NB4 (cell line): Measurements from ENCODE around the gene HPRT1.

Experiments
- CTCF ChIP-seq: IDR thresholded peaks from one replicate; pipeline ENCODE4 v1.5.1; 2012; ENCODE audit warnings: low read depth, low read length
- MAX ChIP-seq: IDR thresholded peaks from 2 replicates; pipeline ENCODE4 v1.6.1; 2011; ENCODE audit warnings: low read depth, low read length
- MYC ChIP-seq: IDR thresholded peaks from 2 replicates; pipeline ENCODE4 v1.6.1; 2011; ENCODE audit warnings: low read depth, low read length
- POLR2A ChIP-seq: IDR thresholded peaks from 2 replicates; pipeline ENCODE4 v1.6.1; 2011; ENCODE audit warnings: mild to moderate bottlenecking; ENCODE audit not compliant: insufficient read length; ENCODE audit errors: extremely low read depth

- no peak for TF ChIP-seq POLR2A
- no peak for TF ChIP-seq CTCF
- no peak for TF ChIP-seq MYC
- TF ChIP-seq MAX: no peak
Observed at GRCh38 chrX:134512566-134512965, 52.6 kb downstream of the HPRT1 start.
